HEK293T (cell line): ENCODE measurements around the gene CISD3.

Source experiments
- BHLHE40 ChIP-seq: fragments of 450-650 bp; IDR thresholded peaks from 2 replicates; pipeline ENCODE4 v1.6.1; 2016; ENCODE audit warnings: mild to moderate bottlenecking, moderate library complexity, borderline replicate concordance
- CTBP1 ChIP-seq: fragments of 450-650 bp; IDR thresholded peaks from 2 replicates; pipeline ENCODE4 v1.6.1; 2016; ENCODE audit warnings: borderline replicate concordance
- ELF4 ChIP-seq: fragments of 450-650 bp; IDR thresholded peaks from 2 replicates; pipeline ENCODE4 v1.6.1; 2017; ENCODE audit warnings: antibody characterized with exemption
- FOXK2 ChIP-seq: fragments of 450-650 bp; IDR thresholded peaks from 2 replicates; pipeline ENCODE4 v1.6.1; 2016; ENCODE audit warnings: mild to moderate bottlenecking
- FOXM1 ChIP-seq: fragments of 450-650 bp; IDR thresholded peaks from 2 replicates; pipeline ENCODE4 v1.6.1; 2017; ENCODE audit warnings: mild to moderate bottlenecking, borderline replicate concordance
- HDGF ChIP-seq: fragments of 450-650 bp; IDR thresholded peaks from 2 replicates; pipeline ENCODE4 v1.6.1; 2017; ENCODE audit warnings: antibody characterized with exemption, borderline replicate concordance
- LEF1 ChIP-seq: fragments of 450-650 bp; IDR thresholded peaks from 2 replicates; pipeline ENCODE4 v1.6.1; 2017; ENCODE audit warnings: mild to moderate bottlenecking, borderline replicate concordance
- NFRKB ChIP-seq: fragments of 450-650 bp; IDR thresholded peaks from 2 replicates; pipeline ENCODE4 v1.6.1; 2016; ENCODE audit warnings: mild to moderate bottlenecking, moderate library complexity
- SP1 ChIP-seq: fragments of 450-650 bp; IDR thresholded peaks from 2 replicates; pipeline ENCODE4 v1.6.1; 2017
- SUZ12 ChIP-seq: fragments of 450-650 bp; IDR thresholded peaks from 2 replicates; pipeline ENCODE4 v1.6.1; 2016; ENCODE audit warnings: mild to moderate bottlenecking
- TARDBP ChIP-seq: fragments of 450-650 bp; IDR thresholded peaks from 2 replicates; pipeline ENCODE4 v1.6.1; 2016
- ZNF384 ChIP-seq: fragments of 450-650 bp; IDR thresholded peaks from 2 replicates; pipeline ENCODE4 v1.6.1; 2016

GRCh38 chr17:38690386-38690785, 39.8 kb upstream of the CISD3 start:
- TF ChIP-seq ZNF384 (no peak), TARDBP (no peak), ELF4 (no peak), BHLHE40 (no peak), CTBP1 (no peak), SUZ12 (no peak), NFRKB (no peak), SP1 (no peak), HDGF (no peak), LEF1 (no peak), FOXK2 (no peak), FOXM1 (no peak)
